ENCODE measurements around the gene SERPINE1.

GRCh38 chr7:101118856-101119255, 8.0 kb upstream of the SERPINE1 start:
- TF ChIP-seq EZH2phosphoT487 (IDR thresholded peaks at IDR 0.05; ENCODE audit: insufficient read depth, low read depth), result no peak
- TF ChIP-seq EZH2 (IDR thresholded peaks at IDR 0.05; ENCODE audit: insufficient read depth, poor library complexity, severe bottlenecking), result no peak
